HG03039 (cell line): ENCODE measurements around the gene SIRPB1.
"Not testable (repeated sequence)": the region's sequence is repeated elsewhere in the genome, so short reads cannot be mapped to it uniquely, and the experiment has no call there.

Experiments used
- ATAC-seq: cut with Tn5 transposase; IDR thresholded peaks from one replicate; pipeline ENCODE4 v1.9.1; 2021; ENCODE audit warnings: mild to moderate bottlenecking, moderate library complexity; ENCODE audit not compliant: unreplicated experiment

SIRPB1 gene

GRCh38 chr20:1637755-1638154 lies 17.9 kb upstream of the SIRPB1 start:
- no peak for ATAC-seq

GRCh38 chr20:1637226-1637625 lies 17.4 kb upstream of the SIRPB1 start:
- no peak for ATAC-seq

- ATAC-seq: no peak
Measured at GRCh38 chr20:1636621-1637020, 16.8 kb upstream of the SIRPB1 start.

DNA sequence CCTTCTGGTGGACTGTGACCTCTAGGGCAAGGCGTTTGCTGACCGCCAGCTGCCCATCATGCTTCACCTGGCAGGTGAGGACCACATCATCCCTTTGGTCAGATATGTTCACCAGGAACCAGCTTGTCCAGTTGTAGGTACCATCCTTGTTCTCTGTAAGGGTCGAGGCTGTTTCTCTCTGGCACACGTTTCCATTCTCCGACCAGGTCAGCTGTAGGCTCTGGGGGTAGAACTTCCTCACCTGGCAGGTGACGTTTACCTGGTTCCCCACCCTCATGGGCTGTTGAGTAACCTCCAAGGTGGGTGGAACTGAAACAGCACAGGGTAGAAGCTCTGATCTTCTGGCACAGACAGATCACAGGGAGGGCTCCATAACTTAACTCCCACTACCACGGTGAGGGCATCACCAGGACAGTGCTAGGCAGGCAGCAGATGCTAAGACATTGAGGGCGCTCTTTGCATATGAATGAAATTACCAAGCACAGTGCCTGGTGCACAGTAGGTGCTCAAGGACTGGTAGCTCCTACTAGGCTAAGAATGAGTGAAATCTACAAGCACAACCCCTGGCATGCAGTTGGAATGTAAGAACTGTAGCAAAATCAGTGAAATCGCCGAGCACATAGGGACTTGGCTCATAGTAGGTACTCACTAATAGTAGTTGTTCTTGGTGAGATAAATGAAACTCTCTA lies 15.6 kb upstream of the SIRPB1 start:
- no peak for ATAC-seq

- ATAC-seq: no peak
Measured at GRCh38 chr20:1633535-1633934, 13.7 kb upstream of the SIRPB1 start.

DNA sequence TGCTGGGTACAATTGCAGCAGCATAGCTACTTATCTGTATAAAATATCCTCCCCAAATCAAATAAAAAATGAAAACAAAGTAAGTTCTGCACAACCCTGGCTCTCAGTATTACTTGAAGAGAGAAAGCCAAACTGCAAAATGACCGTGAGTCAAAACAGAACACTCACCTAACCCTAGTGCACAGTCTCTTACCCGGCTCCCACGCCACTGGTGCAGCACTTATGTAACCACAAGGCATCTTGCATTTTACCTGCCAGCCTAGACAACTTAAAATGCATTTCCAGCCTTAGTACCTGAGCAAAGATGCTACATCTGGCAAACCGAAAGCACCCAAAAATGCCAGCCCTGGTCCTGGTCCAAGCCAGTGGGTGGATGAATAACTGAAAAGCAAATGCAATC lies 12.4 kb upstream of the SIRPB1 start:
- ATAC-seq: no peak

- ATAC-seq: no peak
Measured at GRCh38 chr20:1631309-1632151, 11.7 kb upstream of the SIRPB1 start.

- no peak for ATAC-seq
Measured at GRCh38 chr20:1630186-1630585, 10.4 kb upstream of the SIRPB1 start.

DNA sequence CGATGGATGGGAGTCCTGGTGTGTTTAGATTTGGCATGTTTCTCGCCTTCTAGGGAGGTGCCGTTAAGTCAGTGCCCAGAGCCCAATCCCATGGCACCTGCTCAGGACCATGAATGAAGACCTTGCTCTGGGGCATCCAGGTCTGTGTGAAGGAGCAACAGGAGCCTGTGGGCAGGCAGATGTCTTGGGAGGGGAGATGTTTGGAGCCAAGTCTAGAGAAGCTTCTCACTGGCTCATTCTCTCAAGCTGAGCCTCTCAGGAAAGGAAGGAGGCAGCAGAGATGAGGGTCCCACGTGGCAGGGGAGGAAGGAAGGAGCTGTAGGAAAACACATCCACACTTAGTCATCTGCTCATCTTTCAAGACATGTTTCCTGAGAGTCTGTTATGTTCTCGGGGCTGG lies 9.5 kb upstream of the SIRPB1 start:
- no peak for ATAC-seq

DNA sequence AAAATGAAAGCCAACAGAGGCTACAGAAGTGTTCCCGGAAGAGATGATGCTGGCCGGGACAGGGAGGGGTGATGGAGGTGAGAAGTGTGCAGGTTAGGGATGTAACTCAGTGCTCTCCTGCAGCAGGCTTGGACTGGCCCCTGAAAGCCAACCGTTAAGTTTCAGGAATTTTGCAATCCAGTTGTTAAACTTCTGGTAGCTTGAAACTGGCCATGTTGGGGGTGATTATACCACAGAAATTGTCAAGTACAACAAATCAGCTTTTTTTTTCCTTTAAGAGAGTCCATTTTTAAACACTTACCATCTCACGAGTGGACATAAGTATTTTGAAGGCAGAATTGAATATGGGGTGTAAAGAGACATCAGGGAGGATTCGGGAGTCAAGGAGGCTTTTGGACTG lies 8.8 kb upstream of the SIRPB1 start:
- no peak for ATAC-seq

DNA sequence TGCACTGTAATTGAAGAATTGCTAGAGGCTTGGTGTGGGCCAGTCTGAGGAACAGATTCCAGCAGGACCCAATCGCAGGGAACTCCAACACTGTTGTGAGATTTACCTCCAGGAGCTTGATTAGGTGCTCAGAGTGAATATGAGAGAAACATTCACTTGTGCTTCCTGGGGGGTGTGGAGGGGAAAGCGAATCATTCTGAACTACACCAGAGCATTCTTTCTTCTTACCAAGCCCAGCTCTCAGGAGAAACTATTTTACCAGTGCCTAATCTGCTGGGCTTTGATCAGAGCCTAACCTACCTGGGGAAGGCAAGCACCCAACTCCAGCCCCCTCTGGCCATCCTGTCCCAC lies 7.4 kb upstream of the SIRPB1 start:
- no peak for ATAC-seq

GRCh38 chr20:1626528-1627199 lies 6.9 kb upstream of the SIRPB1 start:
- ATAC-seq: no peak

GRCh38 chr20:1625083-1625690 lies 5.4 kb upstream of the SIRPB1 start:
- ATAC-seq: no peak

DNA sequence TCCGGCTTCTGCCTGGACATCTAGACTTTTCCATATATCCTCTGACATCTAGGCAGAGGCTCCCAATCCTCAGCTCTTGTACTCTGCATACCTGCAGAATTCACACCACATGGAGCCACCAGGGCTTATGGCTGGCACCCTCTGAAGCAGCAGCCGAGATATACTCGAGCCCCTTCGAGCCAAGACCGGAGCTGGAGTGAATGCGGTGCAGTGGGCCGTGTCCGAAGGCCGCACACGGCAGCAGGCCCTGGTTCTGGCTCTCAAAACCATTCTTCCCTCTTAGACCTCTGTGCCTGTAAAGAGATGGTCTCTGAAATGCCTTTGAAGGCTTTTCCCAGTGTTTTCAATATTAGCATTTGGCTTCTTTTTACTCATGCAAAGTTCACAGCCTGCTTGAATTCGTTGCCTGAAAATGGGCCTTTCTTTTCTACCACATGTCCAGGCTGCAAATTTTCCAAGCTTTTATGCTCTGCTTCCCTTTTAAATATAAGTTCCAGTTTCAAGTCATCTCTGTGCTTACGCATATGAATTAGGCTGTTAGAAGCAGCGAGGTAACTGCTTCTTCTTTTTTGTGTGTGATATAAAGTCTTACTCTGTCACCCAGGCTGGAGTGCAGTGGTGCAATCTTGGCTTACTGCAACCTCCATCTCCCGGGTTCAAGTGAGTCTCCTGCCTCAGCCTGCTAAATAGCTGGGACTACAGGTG lies 3.8 kb upstream of the SIRPB1 start:
- ATAC-seq: no peak

DNA sequence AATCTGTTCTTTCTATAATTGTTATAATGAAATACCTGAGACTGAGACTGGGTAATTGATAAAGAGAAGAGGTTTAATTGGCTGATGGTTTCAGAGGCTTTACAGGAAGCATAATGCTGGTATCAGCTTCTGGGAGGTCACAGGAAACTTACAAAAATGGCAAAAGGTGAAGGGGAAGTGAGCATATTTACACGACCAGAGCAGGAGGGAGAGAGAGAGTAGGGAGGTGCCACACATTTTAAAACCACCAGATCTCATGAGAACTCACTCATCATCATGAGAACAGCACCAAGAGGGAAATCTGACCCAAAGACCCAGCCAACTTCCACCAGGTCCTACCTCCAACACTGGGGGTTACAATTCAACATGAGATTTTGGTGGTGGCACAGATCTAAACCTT lies 2.6 kb upstream of the SIRPB1 start:
- no peak for ATAC-seq

DNA sequence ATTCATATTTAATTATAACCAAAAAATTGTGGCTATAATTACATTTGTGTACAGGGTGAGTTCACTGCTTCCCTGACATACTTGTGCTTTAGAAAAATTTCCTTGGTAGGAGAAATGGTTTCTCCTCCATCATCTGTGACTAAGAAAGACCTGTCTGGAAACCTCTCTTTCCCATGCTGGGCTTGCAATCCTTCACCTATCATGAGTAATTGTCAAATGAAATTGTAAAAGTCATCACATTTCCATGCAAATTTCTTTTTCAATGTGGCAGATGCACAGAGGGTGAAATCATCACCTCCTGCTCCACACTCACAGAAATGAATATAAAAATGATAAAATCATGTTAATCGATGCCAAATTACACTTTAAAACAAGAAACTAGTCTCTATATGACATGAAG lies 1.5 kb upstream of the SIRPB1 start:
- ATAC-seq: no peak

GRCh38 chr20:1618954-1619540 lies 762 bp downstream of the SIRPB1 start:
- no peak for ATAC-seq

DNA sequence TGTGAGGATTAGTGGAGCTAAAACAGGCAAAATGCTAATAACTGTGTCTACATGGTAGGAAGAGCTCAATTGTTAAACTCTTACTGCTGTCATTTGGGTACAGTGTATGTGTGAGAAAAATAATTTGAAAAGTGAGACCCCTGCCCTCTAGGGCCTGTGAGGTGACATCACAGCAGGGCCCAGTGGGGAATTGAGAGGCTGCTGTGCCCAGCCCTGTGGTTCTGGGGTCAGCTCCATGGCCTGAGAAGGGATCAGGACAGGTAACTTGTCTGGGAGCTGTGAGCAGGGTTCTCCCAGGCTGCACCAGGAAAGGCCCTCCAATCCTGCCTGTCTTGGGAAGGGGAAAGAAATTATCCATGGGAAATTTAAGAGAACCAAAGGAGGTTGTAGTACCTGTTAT lies 1.3 kb downstream of the SIRPB1 start:
- ATAC-seq: no peak

DNA sequence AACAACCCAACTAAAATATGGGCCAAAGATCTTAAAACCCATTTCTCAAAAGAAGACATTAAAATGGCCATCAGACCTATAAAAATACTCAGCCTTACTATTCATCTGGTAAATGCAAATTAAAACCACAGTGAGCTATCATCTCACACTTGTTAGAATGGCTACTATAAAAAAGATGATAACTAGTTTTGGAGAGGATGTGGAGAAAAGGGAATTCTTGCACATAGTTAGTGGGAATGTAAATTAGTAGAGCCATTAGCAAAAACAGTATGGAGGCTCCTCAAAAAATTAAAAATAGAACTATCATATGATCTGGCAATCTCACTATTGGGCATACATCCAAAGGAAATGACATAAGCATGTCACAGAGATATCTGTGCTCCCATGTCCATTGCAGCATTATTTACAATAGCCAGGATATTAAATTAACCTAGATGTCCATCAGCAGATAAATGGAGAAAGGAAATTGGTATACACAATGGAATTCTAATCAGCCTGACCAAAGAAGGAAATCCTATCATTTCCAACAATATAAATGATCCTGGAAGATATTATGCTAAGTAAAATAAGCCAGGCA lies 2.9 kb downstream of the SIRPB1 start:
- ATAC-seq: no peak

DNA sequence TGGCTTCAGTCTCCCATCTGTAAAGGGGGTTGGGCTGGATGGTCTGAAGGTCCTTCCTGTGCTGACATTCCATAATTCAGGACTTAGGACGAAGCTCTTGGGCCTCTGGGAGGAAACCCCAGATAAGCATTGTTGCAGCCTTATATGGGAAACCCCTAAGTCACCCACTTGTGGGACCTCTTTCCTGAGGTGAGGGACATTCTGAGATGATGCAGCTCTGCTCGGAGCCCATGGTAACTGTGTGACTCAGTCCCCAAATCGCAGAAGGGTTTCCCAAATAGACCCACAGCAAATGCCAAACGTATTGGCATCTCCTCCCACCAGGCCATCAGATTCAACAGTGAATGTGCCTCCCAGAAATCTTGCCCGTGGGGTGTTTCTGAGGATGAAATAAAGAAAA lies 9.4 kb downstream of the SIRPB1 start:
- not testable (repeated sequence) for ATAC-seq
